Cardiac muscle cell (in vitro differentiated cells and primary cell): Measurements from ENCODE around the gene TCF7. TPM values are rescaled to one million over a fixed set of nuclear protein-coding genes. Genes with fewer than 3 reads are reported as not detected.

Experiments
- DNase-seq, 2 donors: peaks; one replicate each; pipeline versions ENCODE4 v3.0.0 to v3.0.0-alpha.2; 2010 to 2017; ENCODE audit warnings: low read depth in 1 of 2, low spot score in 1 of 2
- H3K27ac ChIP-seq: fragments of 200-600 bp; sonication (generic); 2 replicates; pipeline ENCODE4 v1.5.1; 2016
- H3K27me3 ChIP-seq: fragments of 200-600 bp; sonication (generic); 2 replicates; pipeline ENCODE4 v1.6.0; 2016; ENCODE audit warnings: control low read depth
- H3K36me3 ChIP-seq: fragments of 200-600 bp; sonication (generic); 2 replicates; pipeline ENCODE4 v1.5.1; 2016; ENCODE audit warnings: control low read depth
- H3K4me1 ChIP-seq: fragments of 200-600 bp; sonication (generic); 2 replicates; pipeline ENCODE4 v1.8.1; 2017; ENCODE audit warnings: low read depth, mild to moderate bottlenecking, mixed run types
- H3K4me3 ChIP-seq: fragments of 200-600 bp; sonication (generic); 2 replicates; pipeline ENCODE4 v1.5.1; 2016; ENCODE audit warnings: mild to moderate bottlenecking
- H3K9me3 ChIP-seq: fragments of 200-600 bp; sonication (generic); 2 replicates; pipeline ENCODE4 v1.5.1; 2017; ENCODE audit warnings: low read depth, mild to moderate bottlenecking, control low read depth
- CTCF ChIP-seq: IDR thresholded peaks from 2 replicates; pipeline ENCODE4 v1.5.1; 2012; ENCODE audit warnings: low read depth, mild to moderate bottlenecking, low read length
- polyA plus RNA-seq: library from polyadenylated mRNA; unstranded; fragments of >200 nt; fragmentation: Nextera tagmentation; extraction: Ambion mirVana; gene quantifications from 2 replicates; pipeline ENCODE4 v1.2.1, GENCODE V29; 2016
- total RNA-seq: library from RNA; depleted of rRNA; stranded (reverse); fragments of >200 nt; gene quantifications from 2 replicates; pipeline ENCODE4 v1.2.3, GENCODE V29; 2016

Gene TCF7
- total and polyA plus RNA-seq, 2 experiments from 2014 or later, result 6.8 to 28.9 TPM

GRCh38 chr5:134120386-134121138 is 6.1 kb downstream of the TCF7 start:
- no peaks in the 10 kb centered on the region for H3K4me1 ChIP-seq
- H3K27ac ChIP-seq, result no peak overlapping the region
- no peak overlapping the region for H3K4me3 ChIP-seq
- DNase-seq, result no peak
- H3K36me3 ChIP-seq, result peaks cover 4% of the 10 kb centered on the region
- H3K27me3 ChIP-seq, result no peaks in the 10 kb centered on the region
- TF ChIP-seq CTCF, result no peak
- no peaks in the 10 kb centered on the region for H3K9me3 ChIP-seq

GRCh38 chr5:134122530-134122929 is 8.0 kb downstream of the TCF7 start:
- Histone ChIP-seq H3K36me3 (peaks cover 4% of the 10 kb centered on the region), H3K27me3 (no peaks in the 10 kb centered on the region), H3K4me3 (no peak overlapping the region)

GRCh38 chr5:134123360-134123759 is 8.9 kb downstream of the TCF7 start:
- DNase-seq, result no peak
- H3K4me1 ChIP-seq, result no peaks in the 10 kb centered on the region
- no peaks in the 10 kb centered on the region for H3K9me3 ChIP-seq
- peaks cover 4% of the 10 kb centered on the region for H3K36me3 ChIP-seq
- TF ChIP-seq CTCF, result no peak
- no peaks in the 10 kb centered on the region for H3K27me3 ChIP-seq
- H3K27ac ChIP-seq, result no peak overlapping the region
- H3K4me3 ChIP-seq, result no peak overlapping the region

More at GRCh38 chr5:134122530-134122929, 8.0 kb downstream of the TCF7 start:
- DNase-seq, result no peak
- Histone ChIP-seq H3K27ac (no peak overlapping the region), H3K4me1 (no peaks in the 10 kb centered on the region), H3K9me3 (no peaks in the 10 kb centered on the region)
- TF ChIP-seq CTCF, result no peak

DNA sequence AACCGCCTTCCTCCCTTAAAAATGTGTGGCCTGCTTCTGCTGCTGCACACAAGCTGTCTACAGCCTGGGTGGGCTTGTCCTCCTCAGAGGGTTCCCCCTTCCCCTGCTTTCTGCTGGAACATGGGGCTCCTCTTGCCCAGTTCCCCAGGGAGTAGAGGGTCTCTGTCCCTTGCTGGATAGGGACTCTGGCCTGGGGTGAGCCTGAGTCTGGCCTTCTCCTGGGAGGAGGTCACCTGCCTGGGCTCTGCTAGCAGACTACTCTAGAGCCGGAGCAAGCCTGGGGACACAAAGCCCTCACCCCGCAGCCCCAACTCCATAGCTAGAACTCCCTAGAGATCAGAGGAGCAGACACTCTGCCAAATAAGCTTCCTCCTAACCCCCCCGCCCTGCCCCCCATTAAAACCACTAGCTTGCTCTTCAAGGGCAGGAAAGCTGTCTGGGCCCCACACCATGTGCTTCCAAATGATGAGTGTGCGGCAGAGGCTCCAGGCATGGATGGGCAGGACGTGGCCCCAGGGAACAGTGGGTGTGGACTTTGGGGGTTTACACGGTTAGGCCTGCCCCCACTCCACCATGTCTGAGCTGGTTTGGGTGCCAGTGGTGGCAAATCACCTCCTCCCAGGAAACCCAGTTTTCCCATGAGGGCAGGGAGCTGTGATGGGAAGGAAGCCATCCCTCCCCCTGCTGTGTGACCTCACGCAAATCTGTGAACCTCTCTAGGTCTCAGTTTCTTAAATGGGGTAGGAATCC is 10.0 kb downstream of the TCF7 start:
- peaks cover 4% of the 10 kb centered on the region for H3K36me3 ChIP-seq
- DNase-seq, result no peak
- no peak overlapping the region for H3K4me3 ChIP-seq
- no peak overlapping the region for H3K27ac ChIP-seq
- H3K9me3 ChIP-seq, result no peaks in the 10 kb centered on the region
- TF ChIP-seq CTCF, result no peak
- H3K27me3 ChIP-seq, result no peaks in the 10 kb centered on the region
- H3K4me1 ChIP-seq, result no peaks in the 10 kb centered on the region

GRCh38 chr5:134125039-134126015 is 10.8 kb downstream of the TCF7 start:
- peak in 1 of 2 donors; percentile 57 for DNase-seq
- no peaks in the 10 kb centered on the region for H3K27me3 ChIP-seq
- TF ChIP-seq CTCF, result no peak
- no peaks in the 10 kb centered on the region for H3K9me3 ChIP-seq
- peak overlapping the region; percentile 47 for H3K27ac ChIP-seq
- no peaks in the 10 kb centered on the region for H3K4me1 ChIP-seq
- H3K36me3 ChIP-seq, result peaks cover 4% of the 10 kb centered on the region
- H3K4me3 ChIP-seq, result no peak overlapping the region
